A549 treated with dexamethasone at 1 μM for 4 hours (cell line): ENCODE measurements around the gene PDHX. TPM values are rescaled to one million over a fixed set of nuclear protein-coding genes. Genes with fewer than 3 reads are reported as not detected.

ENCODE experiments used
- total RNA-seq: library from RNA; stranded (reverse); fragments of 200-300 nt; extraction: Qiagen RNA extraction; gene quantifications from 5 replicates; pipeline ENCODE4 v1.2.3, GENCODE V29; 2022

PDHX gene
- 27.2 to 32.0 TPM (median 31.5 TPM) in 5 replicates for total RNA-seq

GRCh38 chr11:34916015-34916842, at the start of gene PDHX, which contains the start of gene APIP:
Gene PDHX (plus strand): TSS chr11:34916618. CDS start chr11:34916656, 38 bp downstream.
Gene APIP (minus strand): TSS chr11:34916379. CDS start chr11:34916284, 95 bp downstream.

Other genes with a start within 250 kb of the PDHX start
- 22.1 to 26.9 TPM (median 24.3 TPM) in 5 replicates for gene APIP, start 239 bp upstream of the PDHX start, total RNA-seq
- gene CD44, start 222.6 kb downstream of the PDHX start, total RNA-seq, result 685 to 926 TPM (median 838 TPM) in 5 replicates